Liver (tissue), 9 donors: ENCODE results near the gene C19orf44. TPM values are rescaled to one million over a fixed set of nuclear protein-coding genes. Genes with fewer than 3 reads are reported as not detected.

Experiments used
- DNase-seq: peaks from one replicate; pipeline ENCODE4 v3.0.0-alpha.2; 2017; ENCODE audit warnings: low spot score
- H3K27ac ChIP-seq, 2 donors: one replicate each; pipeline ENCODE4 v1.7.0; 2013; ENCODE audit warnings: inconsistent platforms in 2 of 2, low read length in 2 of 2, control low read depth in 1 of 2, low read depth in 1 of 2, mild to moderate bottlenecking in 1 of 2
- H3K27me3 ChIP-seq, 4 donors: one replicate each; pipeline versions ENCODE4 v1.6.1 to v1.7.0; 2013; ENCODE audit warnings: low read length in 3 of 4, inconsistent platforms in 1 of 4, mild to moderate bottlenecking in 1 of 4, moderate library complexity in 1 of 4; ENCODE audit not compliant: control insufficient read depth in 4 of 4, insufficient read depth in 4 of 4
- H3K36me3 ChIP-seq, 4 donors: one replicate each; pipeline versions ENCODE4 v1.6.1 to v1.7.0; 2013; ENCODE audit warnings: low read length in 3 of 4, mild to moderate bottlenecking in 3 of 4, low read depth in 1 of 4, moderate library complexity in 1 of 4; ENCODE audit not compliant: control insufficient read depth in 4 of 4, insufficient read depth in 3 of 4
- H3K4me1 ChIP-seq, 4 donors: one replicate each; pipeline versions ENCODE4 v1.6.1 to v1.7.0; 2013; ENCODE audit warnings: low read length in 3 of 4, mild to moderate bottlenecking in 3 of 4, moderate library complexity in 1 of 4; ENCODE audit not compliant: control insufficient read depth in 4 of 4, insufficient read depth in 4 of 4
- H3K4me3 ChIP-seq, 3 donors: one replicate each; pipeline versions ENCODE4 v1.6.1 to v1.7.0; 2013; ENCODE audit warnings: low read length in 3 of 3, control low read depth in 1 of 3, low read depth in 1 of 3, mild to moderate bottlenecking in 1 of 3
- H3K9ac ChIP-seq, 2 donors: one replicate each; pipeline ENCODE4 v1.7.0; 2013; ENCODE audit warnings: low read length in 2 of 2, mild to moderate bottlenecking in 2 of 2, moderate library complexity in 2 of 2, control low read depth in 1 of 2, low read depth in 1 of 2
- H3K9me3 ChIP-seq, 4 donors: one replicate each; pipeline versions ENCODE4 v1.6.1 to v1.7.0; 2013; ENCODE audit warnings: low read length in 3 of 4; ENCODE audit not compliant: control insufficient read depth in 4 of 4
- EGR1 ChIP-seq, 2 donors: IDR thresholded peaks; 2 replicates each; pipeline ENCODE4 v1.6.1; 2016 to 2018; ENCODE audit warnings: antibody characterized with exemption in 2 of 2, low read depth in 2 of 2
- FOXA1 ChIP-seq: IDR thresholded peaks from 2 replicates; pipeline ENCODE4 v1.6.1; 2016; ENCODE audit warnings: antibody characterized with exemption
- FOXA2 ChIP-seq: IDR thresholded peaks from 2 replicates; pipeline ENCODE4 v1.6.1; 2016; ENCODE audit warnings: antibody characterized with exemption
- GABPA ChIP-seq, 2 donors: IDR thresholded peaks in 1 of 2; conservative IDR thresholded peaks in 1 of 2; 2 replicates each; pipeline ENCODE4 v1.6.1; 2016; ENCODE audit warnings: antibody characterized with exemption in 2 of 2, mild to moderate bottlenecking in 1 of 2, moderate library complexity in 1 of 2
- HNF4A ChIP-seq, 2 donors: conservative IDR thresholded peaks; 2 replicates each; pipeline ENCODE4 v1.6.1; 2016; ENCODE audit warnings: antibody characterized with exemption in 2 of 2, mild to moderate bottlenecking in 2 of 2
- HNF4G ChIP-seq: IDR thresholded peaks from 2 replicates; pipeline ENCODE4 v1.6.1; 2016; ENCODE audit warnings: antibody characterized with exemption
- JUND ChIP-seq, 2 donors: IDR thresholded peaks; 2 replicates each; pipeline ENCODE4 v1.6.1; 2016; ENCODE audit warnings: antibody characterized with exemption in 2 of 2
- NR2F2 ChIP-seq: IDR thresholded peaks from 2 replicates; pipeline ENCODE4 v1.6.1; 2016; ENCODE audit warnings: antibody characterized with exemption
- RXRA ChIP-seq, 2 donors: IDR thresholded peaks; 2 replicates each; pipeline ENCODE4 v1.6.1; 2017 to 2018; ENCODE audit warnings: antibody characterized with exemption in 2 of 2, mild to moderate bottlenecking in 1 of 2
- SP1 ChIP-seq: IDR thresholded peaks from 2 replicates; pipeline ENCODE4 v1.6.1; 2018; ENCODE audit warnings: antibody characterized with exemption, mild to moderate bottlenecking
- TAF1 ChIP-seq: conservative IDR thresholded peaks from 2 replicates; pipeline ENCODE4 v1.6.1; 2016; ENCODE audit warnings: antibody characterized with exemption, mild to moderate bottlenecking
- YY1 ChIP-seq: IDR thresholded peaks from 2 replicates; pipeline ENCODE4 v1.6.1; 2016; ENCODE audit warnings: antibody characterized with exemption, mild to moderate bottlenecking
- WGBS: extraction: QIAGEN DNeasy Blood & Tissue Kit; methylation state at CpG from one replicate; pipeline ENCODE4 v1.1.7; 2013; 5-methylcytosine and 5-hydroxymethylcytosine counted together
- polyA plus RNA-seq, 2 donors: library from polyadenylated mRNA; stranded (reverse) in 1 of 2; unstranded in 1 of 2; fragments of 200-250 nt in 1 of 2; fragments of >200 nt in 1 of 2; fragmentation: Nextera tagmentation in 1 of 2; extraction: Ambion mirVana in 1 of 2; gene quantifications; one replicate each; pipeline versions ENCODE4 v1.2.1 to v1.2.3, GENCODE V29; 2013 to 2015
- total RNA-seq, 2 donors: library from RNA; depleted of rRNA; stranded (reverse); fragments of >200 nt; gene quantifications; one replicate each; pipeline ENCODE4 v1.2.3, GENCODE V29; 2014
- TF ChIP-seq, protein P1 (sequence below): IDR thresholded peaks from 2 replicates; pipeline ENCODE4 v1.6.1; 2016; ENCODE audit warnings: antibody characterized with exemption
- TF ChIP-seq, protein P2 (sequence below): IDR thresholded peaks from 2 replicates; pipeline ENCODE4 v1.6.1; 2016; ENCODE audit warnings: antibody characterized with exemption
- TF ChIP-seq, protein P3 (sequence below): fragments of 150-350 bp; IDR thresholded peaks from 2 replicates; pipeline ENCODE4 v1.5.1; 2017; ENCODE audit warnings: improper control_type of control experiment, low read depth, low read length; ENCODE audit not compliant: missing input control
- TF ChIP-seq, protein P4 (sequence below): IDR thresholded peaks from 2 replicates; pipeline ENCODE4 v1.6.1; 2016; ENCODE audit warnings: antibody characterized with exemption, mild to moderate bottlenecking
- TF ChIP-seq, protein P5 (sequence below): IDR thresholded peaks from 2 replicates; pipeline ENCODE4 v1.6.1; 2016; ENCODE audit warnings: antibody characterized with exemption
- donor health status: healthy.
- donor health status: healthy.
- donor health status: healthy.
- donor health status: healthy.
- donor health status: healthy.

C19orf44 gene
- total and polyA plus RNA-seq, 4 donors, result 0.89 to 3.0 (median 1.3) TPM

DNA sequence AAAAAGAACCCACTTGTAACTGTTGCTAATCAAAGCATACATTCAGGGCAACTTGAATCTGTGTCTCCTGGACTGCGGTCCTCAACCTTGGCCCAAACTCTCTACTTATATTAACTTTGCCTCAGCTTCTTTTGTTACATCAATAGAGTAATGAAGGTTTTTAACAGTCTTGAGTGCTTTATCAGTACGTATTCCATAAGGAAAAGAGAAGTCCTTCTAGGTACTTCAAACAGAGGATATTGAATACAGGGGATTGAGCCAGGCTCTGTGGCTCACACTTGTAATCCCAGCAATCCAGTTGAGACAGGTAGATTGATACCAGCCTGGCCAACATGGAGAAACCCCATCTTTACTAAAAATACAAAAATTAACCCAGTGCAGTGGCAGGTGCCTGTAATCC, 23.2 kb upstream of the C19orf44 start:
- Histone ChIP-seq H3K9me3 (peaks cover 0 to 3% (median 0%) of the 10 kb centered on the region in 4 donors), H3K27me3 (no peaks in the 10 kb centered on the region), H3K27ac (no peak overlapping the region), H3K9ac (no peak overlapping the region), H3K4me1 (peaks cover 0 to 20% (median 18%) of the 10 kb centered on the region in 4 donors), H3K36me3 (no peaks in the 10 kb centered on the region), H3K4me3 (no peak overlapping the region)
- TF ChIP-seq, protein P1, sequence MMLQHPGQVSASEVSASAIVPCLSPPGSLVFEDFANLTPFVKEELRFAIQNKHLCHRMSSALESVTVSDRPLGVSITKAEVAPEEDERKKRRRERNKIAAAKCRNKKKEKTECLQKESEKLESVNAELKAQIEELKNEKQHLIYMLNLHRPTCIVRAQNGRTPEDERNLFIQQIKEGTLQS, result no peak
- no peak for TF ChIP-seq NR2F2
- TF ChIP-seq EGR1 (IDR thresholded peaks at IDR 0.05; ENCODE audit: low read depth in 2 of 2), result no peak
- no peak for TF ChIP-seq FOXA1
- no peak for TF ChIP-seq GABPA (IDR thresholded peaks at IDR 0.05 in 1 of 2, conservative IDR thresholded peaks at IDR 0.05 in 1 of 2)
- no peak for DNase-seq
- WGBS, result 98% methylated on average over 2 of the region's 2 CpGs

DNA sequence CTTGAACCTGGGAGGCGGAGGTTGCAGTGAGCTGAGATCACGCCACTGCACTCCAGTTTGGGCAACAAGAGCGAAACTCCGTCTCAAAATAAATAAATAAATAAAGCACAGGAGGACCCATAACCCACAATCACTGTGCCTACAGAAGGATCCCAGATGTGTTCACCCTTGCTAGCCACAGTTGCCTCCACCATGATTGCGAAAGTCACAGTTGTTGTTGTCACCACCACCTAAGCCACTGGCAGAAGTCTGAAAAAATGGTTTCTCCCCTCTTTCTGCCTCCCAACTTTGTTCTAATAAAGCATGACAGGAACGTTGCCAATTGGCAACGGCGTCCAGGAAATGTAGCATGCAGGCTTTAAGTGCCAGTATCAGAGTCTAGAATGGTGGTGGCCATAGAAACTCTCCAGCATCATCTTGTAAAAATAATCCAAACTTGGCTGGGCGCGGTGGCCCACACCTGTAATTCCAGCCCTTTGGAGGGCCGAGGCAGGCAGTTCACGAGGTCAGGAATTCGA, 22.3 kb upstream of the C19orf44 start:
- no peak overlapping the region for H3K4me3 ChIP-seq
- no peaks in the 10 kb centered on the region for H3K27me3 ChIP-seq
- H3K27ac ChIP-seq, result no peak overlapping the region
- H3K9ac ChIP-seq, result no peak overlapping the region
- TF ChIP-seq GABPA (IDR thresholded peaks at IDR 0.05 in 1 of 2, conservative IDR thresholded peaks at IDR 0.05 in 1 of 2) (no peak), SP1 (no peak), NR2F2 (no peak), JUND (IDR thresholded peaks at IDR 0.05) (no peak), HNF4G (no peak), HNF4A (conservative IDR thresholded peaks at IDR 0.05) (no peak), RXRA (IDR thresholded peaks at IDR 0.05) (no peak), FOXA2 (no peak), EGR1 (IDR thresholded peaks at IDR 0.05; ENCODE audit: low read depth in 2 of 2) (no peak), FOXA1 (no peak), TAF1 (no peak)
- TF ChIP-seq, protein P2, sequence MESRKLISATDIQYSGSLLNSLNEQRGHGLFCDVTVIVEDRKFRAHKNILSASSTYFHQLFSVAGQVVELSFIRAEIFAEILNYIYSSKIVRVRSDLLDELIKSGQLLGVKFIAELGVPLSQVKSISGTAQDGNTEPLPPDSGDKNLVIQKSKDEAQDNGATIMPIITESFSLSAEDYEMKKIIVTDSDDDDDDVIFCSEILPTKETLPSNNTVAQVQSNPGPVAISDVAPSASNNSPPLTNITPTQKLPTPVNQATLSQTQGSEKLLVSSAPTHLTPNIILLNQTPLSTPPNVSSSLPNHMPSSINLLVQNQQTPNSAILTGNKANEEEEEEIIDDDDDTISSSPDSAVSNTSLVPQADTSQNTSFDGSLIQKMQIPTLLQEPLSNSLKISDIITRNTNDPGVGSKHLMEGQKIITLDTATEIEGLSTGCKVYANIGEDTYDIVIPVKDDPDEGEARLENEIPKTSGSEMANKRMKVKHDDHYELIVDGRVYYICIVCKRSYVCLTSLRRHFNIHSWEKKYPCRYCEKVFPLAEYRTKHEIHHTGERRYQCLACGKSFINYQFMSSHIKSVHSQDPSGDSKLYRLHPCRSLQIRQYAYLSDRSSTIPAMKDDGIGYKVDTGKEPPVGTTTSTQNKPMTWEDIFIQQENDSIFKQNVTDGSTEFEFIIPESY, result no peak
- TF ChIP-seq, protein P1, result no peak
- TF ChIP-seq, protein P3, sequence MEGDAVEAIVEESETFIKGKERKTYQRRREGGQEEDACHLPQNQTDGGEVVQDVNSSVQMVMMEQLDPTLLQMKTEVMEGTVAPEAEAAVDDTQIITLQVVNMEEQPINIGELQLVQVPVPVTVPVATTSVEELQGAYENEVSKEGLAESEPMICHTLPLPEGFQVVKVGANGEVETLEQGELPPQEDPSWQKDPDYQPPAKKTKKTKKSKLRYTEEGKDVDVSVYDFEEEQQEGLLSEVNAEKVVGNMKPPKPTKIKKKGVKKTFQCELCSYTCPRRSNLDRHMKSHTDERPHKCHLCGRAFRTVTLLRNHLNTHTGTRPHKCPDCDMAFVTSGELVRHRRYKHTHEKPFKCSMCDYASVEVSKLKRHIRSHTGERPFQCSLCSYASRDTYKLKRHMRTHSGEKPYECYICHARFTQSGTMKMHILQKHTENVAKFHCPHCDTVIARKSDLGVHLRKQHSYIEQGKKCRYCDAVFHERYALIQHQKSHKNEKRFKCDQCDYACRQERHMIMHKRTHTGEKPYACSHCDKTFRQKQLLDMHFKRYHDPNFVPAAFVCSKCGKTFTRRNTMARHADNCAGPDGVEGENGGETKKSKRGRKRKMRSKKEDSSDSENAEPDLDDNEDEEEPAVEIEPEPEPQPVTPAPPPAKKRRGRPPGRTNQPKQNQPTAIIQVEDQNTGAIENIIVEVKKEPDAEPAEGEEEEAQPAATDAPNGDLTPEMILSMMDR, result no peak
- DNase-seq, result no peak
- H3K4me1 ChIP-seq, result peaks cover 0 to 20% (median 17%) of the 10 kb centered on the region in 4 donors
- 90% methylated on average over 13 of the region's 13 CpGs for WGBS
- H3K9me3 ChIP-seq, result peaks cover 0 to 3% (median 0%) of the 10 kb centered on the region in 4 donors
- no peaks in the 10 kb centered on the region for H3K36me3 ChIP-seq

DNA sequence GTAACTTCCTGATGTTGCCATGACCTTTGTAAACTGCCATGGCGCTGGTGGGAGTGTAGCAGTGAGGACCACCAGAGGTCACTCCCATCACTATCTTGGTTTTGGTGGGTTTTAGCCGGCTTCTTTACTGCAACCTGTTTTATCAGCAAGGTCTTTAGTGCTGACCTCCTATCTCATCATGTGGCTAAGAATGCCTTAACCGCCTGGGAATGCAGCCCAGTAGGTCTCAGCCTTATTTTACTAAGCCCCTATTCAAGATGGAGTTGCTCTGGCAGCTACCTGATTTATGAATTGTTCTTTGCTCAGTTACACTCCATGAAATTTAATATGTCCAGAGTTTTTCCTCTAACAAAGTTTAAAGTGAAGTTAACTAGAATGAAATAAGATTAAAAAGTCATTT, 19.8 kb upstream of the C19orf44 start:
- Histone ChIP-seq H3K9me3 (peaks cover 0 to 3% (median 0%) of the 10 kb centered on the region in 4 donors), H3K27ac (no peak overlapping the region), H3K4me3 (no peak overlapping the region), H3K27me3 (no peaks in the 10 kb centered on the region), H3K9ac (no peak overlapping the region), H3K36me3 (no peaks in the 10 kb centered on the region), H3K4me1 (peaks cover 0 to 3% (median under 1%) of the 10 kb centered on the region in 4 donors)
- 84% methylated on average over 3 of the region's 3 CpGs for WGBS
- DNase-seq, result no peak
- TF ChIP-seq, protein P2, result no peak
- no peak for TF ChIP-seq FOXA2
- TF ChIP-seq, protein P4, sequence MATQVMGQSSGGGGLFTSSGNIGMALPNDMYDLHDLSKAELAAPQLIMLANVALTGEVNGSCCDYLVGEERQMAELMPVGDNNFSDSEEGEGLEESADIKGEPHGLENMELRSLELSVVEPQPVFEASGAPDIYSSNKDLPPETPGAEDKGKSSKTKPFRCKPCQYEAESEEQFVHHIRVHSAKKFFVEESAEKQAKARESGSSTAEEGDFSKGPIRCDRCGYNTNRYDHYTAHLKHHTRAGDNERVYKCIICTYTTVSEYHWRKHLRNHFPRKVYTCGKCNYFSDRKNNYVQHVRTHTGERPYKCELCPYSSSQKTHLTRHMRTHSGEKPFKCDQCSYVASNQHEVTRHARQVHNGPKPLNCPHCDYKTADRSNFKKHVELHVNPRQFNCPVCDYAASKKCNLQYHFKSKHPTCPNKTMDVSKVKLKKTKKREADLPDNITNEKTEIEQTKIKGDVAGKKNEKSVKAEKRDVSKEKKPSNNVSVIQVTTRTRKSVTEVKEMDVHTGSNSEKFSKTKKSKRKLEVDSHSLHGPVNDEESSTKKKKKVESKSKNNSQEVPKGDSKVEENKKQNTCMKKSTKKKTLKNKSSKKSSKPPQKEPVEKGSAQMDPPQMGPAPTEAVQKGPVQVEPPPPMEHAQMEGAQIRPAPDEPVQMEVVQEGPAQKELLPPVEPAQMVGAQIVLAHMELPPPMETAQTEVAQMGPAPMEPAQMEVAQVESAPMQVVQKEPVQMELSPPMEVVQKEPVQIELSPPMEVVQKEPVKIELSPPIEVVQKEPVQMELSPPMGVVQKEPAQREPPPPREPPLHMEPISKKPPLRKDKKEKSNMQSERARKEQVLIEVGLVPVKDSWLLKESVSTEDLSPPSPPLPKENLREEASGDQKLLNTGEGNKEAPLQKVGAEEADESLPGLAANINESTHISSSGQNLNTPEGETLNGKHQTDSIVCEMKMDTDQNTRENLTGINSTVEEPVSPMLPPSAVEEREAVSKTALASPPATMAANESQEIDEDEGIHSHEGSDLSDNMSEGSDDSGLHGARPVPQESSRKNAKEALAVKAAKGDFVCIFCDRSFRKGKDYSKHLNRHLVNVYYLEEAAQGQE, result no peak
- TF ChIP-seq, protein P5, sequence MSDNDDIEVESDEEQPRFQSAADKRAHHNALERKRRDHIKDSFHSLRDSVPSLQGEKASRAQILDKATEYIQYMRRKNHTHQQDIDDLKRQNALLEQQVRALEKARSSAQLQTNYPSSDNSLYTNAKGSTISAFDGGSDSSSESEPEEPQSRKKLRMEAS, result no peak
- no peak for TF ChIP-seq YY1
- no peak for TF ChIP-seq NR2F2
- TF ChIP-seq FOXA1, result no peak
- TF ChIP-seq JUND (IDR thresholded peaks at IDR 0.05), result no peak
- no peak for TF ChIP-seq RXRA (IDR thresholded peaks at IDR 0.05)
